ENCODE data around the gene ZNF331. TPM values are rescaled to one million over a fixed set of nuclear protein-coding genes. Genes with fewer than 3 reads are reported as not detected.
A peak's percentile ranks its signal among the peaks of the same experiment; 100 is the strongest.

ZNF331 gene
- total and polyA plus RNA-seq, 2 of the 8 experiments (the other 6 are each of a cell fraction or from before 2014, with no cell fraction given): 30.0 to 44.1 TPM

GRCh38 chr19:53612762-53613526 lies 75.0 kb downstream of the ZNF331 start (continued):
- TF ChIP-seq CHD7 (IDR thresholded peaks at IDR 0.05; ENCODE audit: insufficient replicate concordance, low read length): no peak
- no peak for TF ChIP-seq ATF3 (IDR thresholded peaks at IDR 0.05; ENCODE audit: insufficient read depth, low read depth, low read length)
- TF ChIP-seq TBP (IDR thresholded peaks at IDR 0.05; ENCODE audit: low read depth, low read length): peak; percentile 32; the same call in 1 of the 2 replicates
- TF ChIP-seq NANOG (IDR thresholded peaks at IDR 0.05; ENCODE audit: insufficient read depth, low read depth, low read length, poor library complexity, severe bottlenecking): no peak
- TF ChIP-seq EGR1 (IDR thresholded peaks at IDR 0.05; ENCODE audit: borderline replicate concordance, low read depth, low read length): no peak
- TF ChIP-seq SP2 (IDR thresholded peaks at IDR 0.05; ENCODE audit: low read length): no peak
- no peak for TF ChIP-seq SIN3A (conservative IDR thresholded peaks at IDR 0.05 in 1 of 2, IDR thresholded peaks at IDR 0.05 in 1 of 2; ENCODE audit: low read depth in 1 of 2, low read length in 2 of 2)
- TF ChIP-seq PHF8 (conservative IDR thresholded peaks at IDR 0.05; ENCODE audit: low read depth, low read length): no peak
- no peak for TF ChIP-seq GABPA (IDR thresholded peaks at IDR 0.05; ENCODE audit: borderline replicate concordance, insufficient read depth, low read length)

Measured in H1 (cell line).